GM23338 (cell line): ENCODE results near the gene LRRC37A3. TPM values are rescaled to one million over a fixed set of nuclear protein-coding genes. Genes with fewer than 3 reads are reported as not detected.
"Not testable (repeated sequence)": the region's sequence is repeated elsewhere in the genome, so short reads cannot be mapped to it uniquely, and the experiment has no call there.

Experiments
- ATAC-seq: fragments of 200-7000 bp; cut with Tn5 transposase; 3 replicates; pipeline ENCODE4 v1.9.1; 2020
- DNase-seq: peaks from one replicate; pipeline ENCODE4 v3.0.0-alpha.2; 2015; ENCODE audit warnings: low spot score
- H2AFZ ChIP-seq: fragments of 200-600 bp; sonication (generic); 2 replicates; pipeline ENCODE4 v1.8.0; 2016; ENCODE audit warnings: antibody characterized with exemption, mild to moderate bottlenecking, moderate library complexity
- H3F3A ChIP-seq: fragments of 200-600 bp; sonication (generic); replicated peaks from 2 replicates; pipeline ENCODE4 v1.8.0; 2017; ENCODE audit warnings: antibody characterized with exemption, mixed run types, low read depth
- H3K27ac ChIP-seq: fragments of 200-600 bp; sonication (generic); 2 replicates; pipeline ENCODE4 v1.6.1; 2016; ENCODE audit warnings: low read depth
- H3K27me3 ChIP-seq: fragments of 200-600 bp; sonication (generic); 2 replicates; pipeline ENCODE4 v1.8.0; 2016; ENCODE audit warnings: mild to moderate bottlenecking, mixed run types, moderate library complexity; ENCODE audit not compliant: insufficient read depth
- H3K36me3 ChIP-seq: fragments of 200-600 bp; sonication (generic); 2 replicates; pipeline ENCODE4 v1.8.0; 2016; ENCODE audit warnings: mild to moderate bottlenecking; ENCODE audit not compliant: insufficient read depth
- H3K4me1 ChIP-seq: fragments of 200-600 bp; sonication (generic); 2 replicates; pipeline ENCODE4 v1.8.0; 2016; ENCODE audit warnings: mild to moderate bottlenecking, moderate library complexity; ENCODE audit not compliant: insufficient read depth
- H3K4me2 ChIP-seq: fragments of 200-600 bp; sonication (generic); 2 replicates; pipeline ENCODE4 v1.7.1; 2017; ENCODE audit warnings: mixed run types
- H3K4me3 ChIP-seq: fragments of 200-600 bp; sonication (generic); 2 replicates; pipeline ENCODE4 v1.6.1; 2016; ENCODE audit warnings: mixed run types
- H3K79me2 ChIP-seq: fragments of 200-600 bp; sonication (generic); replicated peaks from 2 replicates; pipeline ENCODE4 v1.8.0; 2017; ENCODE audit warnings: mild to moderate bottlenecking; ENCODE audit not compliant: insufficient read depth
- H3K9me2 ChIP-seq: fragments of 200-600 bp; sonication (generic); 2 replicates; pipeline ENCODE4 v1.8.0; 2017; ENCODE audit not compliant: insufficient read depth
- H4K20me1 ChIP-seq: fragments of 200-600 bp; sonication (generic); replicated peaks from 2 replicates; pipeline ENCODE4 v1.8.0; 2017; ENCODE audit warnings: mild to moderate bottlenecking; ENCODE audit not compliant: insufficient read depth
- H3K27ac Mint-ChIP-seq: 2 replicates; pipeline ENCODE4 v1.8.0; 2020; ENCODE audit warnings: inconsistent platforms, mild to moderate bottlenecking, moderate library complexity, mixed read lengths
- H3K27me3 Mint-ChIP-seq: 3 replicates; pipeline ENCODE4 v1.8.0; 2022; ENCODE audit warnings: low read depth, mild to moderate bottlenecking, moderate library complexity, mixed read lengths, inconsistent platforms; ENCODE audit not compliant: insufficient read depth, poor library complexity
- H3K36me3 Mint-ChIP-seq: 3 replicates; pipeline ENCODE4 v1.8.0; 2021; ENCODE audit warnings: low read depth, mild to moderate bottlenecking, inconsistent platforms, moderate library complexity, mixed read lengths
- H3K4me1 Mint-ChIP-seq: 3 replicates; pipeline ENCODE4 v1.8.0; 2020; ENCODE audit warnings: mild to moderate bottlenecking, inconsistent platforms, mixed read lengths
- H3K4me3 Mint-ChIP-seq: 3 replicates; pipeline ENCODE4 v1.8.0; 2021; ENCODE audit warnings: moderate library complexity, mild to moderate bottlenecking, inconsistent platforms, mixed read lengths
- H3K9me3 Mint-ChIP-seq: 3 replicates; pipeline ENCODE4 v1.8.0; 2020; ENCODE audit warnings: moderate library complexity, mild to moderate bottlenecking, inconsistent platforms, mixed read lengths
- polyA plus RNA-seq: library from polyadenylated mRNA; unstranded; fragments of >200 nt; fragmentation: Nextera tagmentation; extraction: Ambion mirVana; gene quantifications from 2 replicates; pipeline ENCODE4 v1.2.1, GENCODE V29; 2016
- total RNA-seq: library from RNA; depleted of rRNA; stranded (reverse); fragments of >200 nt; shearing (Covaris generic); gene quantifications from 2 replicates; pipeline ENCODE4 v1.2.3, GENCODE V29; 2014

The LRRC37A3 gene
- total and polyA plus RNA-seq, 2 experiments from 2014 or later: 3.5 to 5.6 TPM

GRCh38 chr17:64934284-64934778 lies 15.1 kb upstream of the LRRC37A3 start:
- H3K4me1 ChIP-seq, ATAC-seq, H3K27ac ChIP-seq, H3K9me3 Mint-ChIP-seq, DNase-seq, H3K9me2 ChIP-seq, H3K4me1 Mint-ChIP-seq, H2AFZ ChIP-seq, H3K27me3 ChIP-seq, H3K36me3 Mint-ChIP-seq, H3K36me3 ChIP-seq, H3K27ac Mint-ChIP-seq, H3F3A ChIP-seq, H3K79me2 ChIP-seq, H3K4me3 Mint-ChIP-seq, H3K4me2 ChIP-seq, H3K4me3 ChIP-seq, H4K20me1 ChIP-seq, H3K27me3 Mint-ChIP-seq: not testable (repeated sequence)

GRCh38 chr17:64932850-64933249 lies 13.6 kb upstream of the LRRC37A3 start:
- not testable (repeated sequence) for H3K4me2 ChIP-seq, H3F3A ChIP-seq, H3K4me3 ChIP-seq, H3K4me1 ChIP-seq, H3K27me3 Mint-ChIP-seq, H3K79me2 ChIP-seq, H2AFZ ChIP-seq, H3K36me3 Mint-ChIP-seq, H3K27ac ChIP-seq, H3K4me3 Mint-ChIP-seq, ATAC-seq, H3K9me2 ChIP-seq, H4K20me1 ChIP-seq, H3K27me3 ChIP-seq, H3K4me1 Mint-ChIP-seq, H3K36me3 ChIP-seq, H3K27ac Mint-ChIP-seq, DNase-seq, H3K9me3 Mint-ChIP-seq

GRCh38 chr17:64930374-64930773 lies 11.1 kb upstream of the LRRC37A3 start:
- not testable (repeated sequence) for H3K27ac Mint-ChIP-seq, H3K27me3 Mint-ChIP-seq, ATAC-seq, H3F3A ChIP-seq, H3K27ac ChIP-seq, H3K4me3 Mint-ChIP-seq, H3K36me3 Mint-ChIP-seq, H3K4me3 ChIP-seq, H3K27me3 ChIP-seq, H3K4me1 Mint-ChIP-seq, H3K4me1 ChIP-seq, H4K20me1 ChIP-seq, H3K9me2 ChIP-seq, H3K36me3 ChIP-seq, H3K4me2 ChIP-seq, H3K9me3 Mint-ChIP-seq, H3K79me2 ChIP-seq
- peak; percentile 19 for DNase-seq
- H2AFZ ChIP-seq: peak overlapping the region; percentile 9; the same call in 1 of the 2 replicates

- not testable (repeated sequence) for H3K4me3 Mint-ChIP-seq, H3K79me2 ChIP-seq, H3K9me2 ChIP-seq, H3K36me3 Mint-ChIP-seq, H3K4me3 ChIP-seq, H3K27ac ChIP-seq, ATAC-seq, H3K4me1 ChIP-seq, H3K4me1 Mint-ChIP-seq, H3K4me2 ChIP-seq, H3K9me3 Mint-ChIP-seq, H4K20me1 ChIP-seq, DNase-seq, H3F3A ChIP-seq, H3K27me3 ChIP-seq, H3K27ac Mint-ChIP-seq, H3K27me3 Mint-ChIP-seq, H3K36me3 ChIP-seq
- H2AFZ ChIP-seq: 0 out of 2 replicates have a peak overlapping the region, but pooled peaks have one; percentile 9
These were observed 10.3 kb upstream of the LRRC37A3 start for GRCh38 chr17:64929419-64930209.

DNA sequence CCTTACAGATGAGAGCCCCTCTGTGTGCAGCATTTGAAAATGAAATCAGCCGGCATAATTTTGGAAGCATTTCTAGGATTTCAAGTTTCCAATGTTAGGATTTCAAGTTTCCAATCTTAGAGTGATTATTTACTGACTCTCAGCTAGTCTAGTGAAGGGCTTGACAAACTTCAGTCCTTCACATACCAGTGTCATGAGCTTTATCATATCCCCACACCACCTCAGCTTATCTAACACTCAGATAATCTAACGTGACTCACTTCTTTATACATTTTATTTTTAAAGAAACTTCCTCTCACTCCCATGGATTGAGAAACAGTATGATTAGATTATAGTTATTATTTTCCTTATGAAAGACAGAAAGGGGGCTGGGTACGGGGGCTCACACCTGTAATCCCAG lies 9.4 kb upstream of the LRRC37A3 start:
- not testable (repeated sequence) for H3K79me2 ChIP-seq, H3K4me2 ChIP-seq, H3F3A ChIP-seq, H3K27me3 ChIP-seq, ATAC-seq, H2AFZ ChIP-seq, H4K20me1 ChIP-seq, H3K27ac ChIP-seq, H3K9me3 Mint-ChIP-seq, H3K27me3 Mint-ChIP-seq, H3K4me1 Mint-ChIP-seq, H3K4me3 ChIP-seq, H3K36me3 ChIP-seq, H3K36me3 Mint-ChIP-seq, H3K4me3 Mint-ChIP-seq, H3K27ac Mint-ChIP-seq, H3K4me1 ChIP-seq, H3K9me2 ChIP-seq, DNase-seq
